ENCODE measurements around the gene MSANTD1.

DNA sequence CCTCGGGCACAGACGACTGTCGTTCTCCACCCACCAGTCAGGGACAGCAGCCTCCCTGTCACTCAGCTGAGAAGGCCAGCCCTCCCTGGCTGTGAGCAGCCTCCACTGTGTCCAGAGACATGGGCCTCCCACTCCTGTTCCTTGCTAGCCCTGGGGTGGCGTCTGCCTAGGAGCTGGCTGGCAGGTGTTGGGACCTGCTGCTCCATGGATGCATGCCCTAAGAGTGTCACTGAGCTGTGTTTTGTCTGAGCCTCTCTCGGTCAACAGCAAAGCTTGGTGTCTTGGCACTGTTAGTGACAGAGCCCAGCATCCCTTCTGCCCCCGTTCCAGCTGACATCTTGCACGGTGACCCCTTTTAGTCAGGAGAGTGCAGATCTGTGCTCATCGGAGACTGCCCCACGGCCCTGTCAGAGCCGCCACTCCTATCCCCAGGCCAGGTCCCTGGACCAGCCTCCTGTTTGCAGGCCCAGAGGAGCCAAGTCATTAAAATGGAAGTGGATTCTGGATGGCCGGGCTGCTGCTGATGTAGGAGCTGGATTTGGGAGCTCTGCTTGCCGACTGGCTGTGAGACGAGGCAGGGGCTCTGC lies 7.9 kb upstream of the MSANTD1 start:
- TF ChIP-seq, protein P1, sequence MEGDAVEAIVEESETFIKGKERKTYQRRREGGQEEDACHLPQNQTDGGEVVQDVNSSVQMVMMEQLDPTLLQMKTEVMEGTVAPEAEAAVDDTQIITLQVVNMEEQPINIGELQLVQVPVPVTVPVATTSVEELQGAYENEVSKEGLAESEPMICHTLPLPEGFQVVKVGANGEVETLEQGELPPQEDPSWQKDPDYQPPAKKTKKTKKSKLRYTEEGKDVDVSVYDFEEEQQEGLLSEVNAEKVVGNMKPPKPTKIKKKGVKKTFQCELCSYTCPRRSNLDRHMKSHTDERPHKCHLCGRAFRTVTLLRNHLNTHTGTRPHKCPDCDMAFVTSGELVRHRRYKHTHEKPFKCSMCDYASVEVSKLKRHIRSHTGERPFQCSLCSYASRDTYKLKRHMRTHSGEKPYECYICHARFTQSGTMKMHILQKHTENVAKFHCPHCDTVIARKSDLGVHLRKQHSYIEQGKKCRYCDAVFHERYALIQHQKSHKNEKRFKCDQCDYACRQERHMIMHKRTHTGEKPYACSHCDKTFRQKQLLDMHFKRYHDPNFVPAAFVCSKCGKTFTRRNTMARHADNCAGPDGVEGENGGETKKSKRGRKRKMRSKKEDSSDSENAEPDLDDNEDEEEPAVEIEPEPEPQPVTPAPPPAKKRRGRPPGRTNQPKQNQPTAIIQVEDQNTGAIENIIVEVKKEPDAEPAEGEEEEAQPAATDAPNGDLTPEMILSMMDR (conservative IDR thresholded peaks at IDR 0.05), result no peak
- TF ChIP-seq ZFX (IDR thresholded peaks at IDR 0.05), result no peak

All from C4-2B (cell line).